B cell (primary cell): ENCODE results near the gene ATAD1.

Source experiments
- CTCF ChIP-seq: fragments of 200-600 bp; IDR thresholded peaks from one replicate; pipeline ENCODE4 v1.8.0; 2022; ENCODE audit warnings: antibody characterized with exemption, mild to moderate bottlenecking
- EZH2 ChIP-seq: IDR thresholded peaks from 2 replicates; pipeline ENCODE4 v1.6.1; 2012; ENCODE audit warnings: borderline replicate concordance, low read depth, mild to moderate bottlenecking, moderate library complexity, low read length; ENCODE audit not compliant: insufficient read depth, poor library complexity, severe bottlenecking

- TF ChIP-seq CTCF (no peak), EZH2 (no peak)
Measured at GRCh38 chr10:87816898-87817608, 973 bp downstream of the ATAD1 start.
